Measurements from ENCODE around the gene DYSF.

- TF ChIP-seq POLR2A (IDR thresholded peaks at IDR 0.05; ENCODE audit: low read depth, low read length) (no peak), POLR2AphosphoS5 (IDR thresholded peaks at IDR 0.05; ENCODE audit: low read depth, low read length) (no peak), TAF1 (IDR thresholded peaks at IDR 0.05; ENCODE audit: borderline replicate concordance, low read depth, low read length) (no peak)
Observed at GRCh38 chr2:71609441-71609840, 156.1 kb downstream of the DYSF start.
